ENCODE measurements around the gene SH3PXD2A. TPM values are rescaled to one million over a fixed set of nuclear protein-coding genes. Genes with fewer than 3 reads are reported as not detected.

The SH3PXD2A gene, protein sequence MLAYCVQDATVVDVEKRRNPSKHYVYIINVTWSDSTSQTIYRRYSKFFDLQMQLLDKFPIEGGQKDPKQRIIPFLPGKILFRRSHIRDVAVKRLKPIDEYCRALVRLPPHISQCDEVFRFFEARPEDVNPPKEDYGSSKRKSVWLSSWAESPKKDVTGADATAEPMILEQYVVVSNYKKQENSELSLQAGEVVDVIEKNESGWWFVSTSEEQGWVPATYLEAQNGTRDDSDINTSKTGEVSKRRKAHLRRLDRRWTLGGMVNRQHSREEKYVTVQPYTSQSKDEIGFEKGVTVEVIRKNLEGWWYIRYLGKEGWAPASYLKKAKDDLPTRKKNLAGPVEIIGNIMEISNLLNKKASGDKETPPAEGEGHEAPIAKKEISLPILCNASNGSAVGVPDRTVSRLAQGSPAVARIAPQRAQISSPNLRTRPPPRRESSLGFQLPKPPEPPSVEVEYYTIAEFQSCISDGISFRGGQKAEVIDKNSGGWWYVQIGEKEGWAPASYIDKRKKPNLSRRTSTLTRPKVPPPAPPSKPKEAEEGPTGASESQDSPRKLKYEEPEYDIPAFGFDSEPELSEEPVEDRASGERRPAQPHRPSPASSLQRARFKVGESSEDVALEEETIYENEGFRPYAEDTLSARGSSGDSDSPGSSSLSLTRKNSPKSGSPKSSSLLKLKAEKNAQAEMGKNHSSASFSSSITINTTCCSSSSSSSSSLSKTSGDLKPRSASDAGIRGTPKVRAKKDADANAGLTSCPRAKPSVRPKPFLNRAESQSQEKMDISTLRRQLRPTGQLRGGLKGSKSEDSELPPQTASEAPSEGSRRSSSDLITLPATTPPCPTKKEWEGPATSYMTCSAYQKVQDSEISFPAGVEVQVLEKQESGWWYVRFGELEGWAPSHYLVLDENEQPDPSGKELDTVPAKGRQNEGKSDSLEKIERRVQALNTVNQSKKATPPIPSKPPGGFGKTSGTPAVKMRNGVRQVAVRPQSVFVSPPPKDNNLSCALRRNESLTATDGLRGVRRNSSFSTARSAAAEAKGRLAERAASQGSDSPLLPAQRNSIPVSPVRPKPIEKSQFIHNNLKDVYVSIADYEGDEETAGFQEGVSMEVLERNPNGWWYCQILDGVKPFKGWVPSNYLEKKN
- 5.3 and 5.6 TPM in 2 replicates for polyA plus RNA-seq (2014; cell fraction: cytosol; rRNA removed)
- polyA plus RNA-seq (2014; cell fraction: nucleus; rRNA removed), result 9.6 and 14.8 TPM in 2 replicates

DNA sequence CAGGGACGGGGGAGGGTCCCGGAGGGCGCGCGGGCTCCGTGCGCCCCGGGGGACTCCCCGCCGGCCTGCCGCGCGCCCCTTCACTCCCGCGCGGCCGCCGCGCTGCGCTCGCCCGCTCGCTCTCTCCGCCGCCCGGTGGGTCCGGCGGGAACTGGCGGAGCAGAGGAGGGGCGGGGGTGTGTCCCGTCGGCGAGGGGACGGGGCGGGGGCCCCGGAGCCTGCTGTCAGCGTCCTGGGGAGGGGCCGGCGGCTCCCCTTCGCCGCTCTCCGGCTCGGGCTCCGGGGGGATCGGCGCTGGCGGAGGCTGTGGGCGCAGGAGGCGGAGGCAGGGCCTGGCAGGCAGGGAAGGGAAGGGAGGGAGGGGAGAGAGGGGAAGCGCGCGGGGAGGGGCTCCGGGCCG, at the start of gene SH3PXD2A:
Gene SH3PXD2A (minus strand): TSS at position 153 of the 400 bp plus-strand sequence. CDS start 310 bp downstream, outside the sequence.
- DNase-seq (ENCODE audit: low spot score), result peak; percentile 73

DNA sequence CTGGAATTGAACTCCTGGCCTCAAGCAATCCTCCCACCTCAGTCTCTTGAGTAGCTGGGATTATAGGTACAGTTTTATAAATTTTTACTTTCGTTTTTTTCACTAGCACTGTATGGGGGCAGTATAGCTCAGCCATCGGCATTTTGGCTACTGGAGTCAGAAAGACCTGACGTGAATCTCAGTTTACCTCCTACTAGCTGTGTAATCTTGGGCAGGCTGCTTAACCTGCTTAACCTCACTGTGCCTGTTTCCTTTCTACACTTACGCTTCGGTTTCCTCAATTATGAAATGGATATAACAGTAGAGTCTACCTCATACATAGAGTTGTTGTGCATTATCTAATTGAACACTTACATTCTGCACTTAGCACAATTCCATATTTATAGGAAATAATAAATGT, 45.9 kb upstream of the SH3PXD2A start:
- DNase-seq (ENCODE audit: low spot score), result no peak

DNA sequence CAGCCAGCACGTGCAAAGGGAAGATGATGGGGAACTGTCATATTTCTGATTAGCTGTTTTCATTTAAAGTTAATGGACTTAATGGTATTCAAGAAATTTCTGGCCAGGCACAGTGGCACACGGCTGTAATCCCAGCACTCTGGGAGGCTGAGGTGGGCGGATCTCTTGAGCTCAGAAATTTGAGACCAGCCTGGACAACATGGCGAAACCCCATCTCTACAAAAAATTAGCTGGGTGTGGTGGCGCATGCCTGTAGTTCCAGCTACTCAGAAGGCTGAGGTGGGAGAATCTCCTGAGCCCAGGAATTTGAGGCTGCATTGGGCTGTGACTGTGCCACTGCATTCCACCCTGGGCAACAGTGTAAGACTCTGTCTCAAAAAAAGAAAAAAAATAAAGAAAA, 43.9 kb upstream of the SH3PXD2A start:
- DNase-seq (ENCODE audit: low spot score), result no peak

DNA sequence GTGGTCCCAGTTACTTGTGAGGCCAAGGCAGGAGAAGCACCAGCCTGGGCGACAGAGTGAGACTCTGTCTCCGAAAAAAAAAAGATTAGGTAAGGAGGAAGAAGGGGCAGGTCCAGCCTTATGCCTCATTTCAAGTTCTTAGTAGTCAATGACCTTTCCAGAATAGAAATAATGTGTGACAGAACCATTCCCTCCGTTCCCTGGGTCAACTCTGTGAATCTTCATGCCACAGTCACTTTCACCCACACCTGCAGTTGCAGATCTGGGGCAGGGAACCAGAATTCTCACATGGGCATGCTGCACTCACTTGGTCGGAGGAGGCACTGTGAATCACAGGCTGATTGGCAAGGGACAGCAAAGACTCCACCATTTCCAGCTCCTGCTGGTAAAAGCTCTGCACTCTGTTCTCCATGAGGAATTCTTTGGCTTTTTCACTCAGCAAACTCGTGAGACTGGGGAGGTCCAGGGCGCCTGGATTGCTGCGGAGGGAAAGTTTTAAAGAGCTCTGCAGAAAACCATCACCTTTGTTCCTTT, 41.9 kb upstream of the SH3PXD2A start:
- no peak for DNase-seq (ENCODE audit: low spot score)

DNA sequence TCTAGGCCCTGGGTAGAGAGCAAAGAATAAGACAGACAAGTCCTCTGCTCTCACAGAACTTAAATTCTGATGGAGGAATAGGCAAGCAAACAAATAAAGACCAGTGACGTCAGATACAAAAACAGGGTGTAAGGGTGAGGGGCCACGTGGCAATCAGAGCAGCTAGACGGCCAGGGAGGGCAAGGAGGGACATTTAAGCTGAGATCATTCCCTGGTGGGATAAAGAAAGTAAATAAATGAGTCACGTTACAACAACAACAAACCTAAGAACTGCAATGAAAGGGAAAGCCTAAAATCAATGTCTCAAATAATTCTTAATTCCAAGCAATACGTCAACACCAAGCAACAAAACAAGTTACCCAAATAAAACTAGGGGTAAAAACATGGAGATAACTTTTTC, 40.8 kb upstream of the SH3PXD2A start:
- DNase-seq (ENCODE audit: low spot score), result no peak

DNA sequence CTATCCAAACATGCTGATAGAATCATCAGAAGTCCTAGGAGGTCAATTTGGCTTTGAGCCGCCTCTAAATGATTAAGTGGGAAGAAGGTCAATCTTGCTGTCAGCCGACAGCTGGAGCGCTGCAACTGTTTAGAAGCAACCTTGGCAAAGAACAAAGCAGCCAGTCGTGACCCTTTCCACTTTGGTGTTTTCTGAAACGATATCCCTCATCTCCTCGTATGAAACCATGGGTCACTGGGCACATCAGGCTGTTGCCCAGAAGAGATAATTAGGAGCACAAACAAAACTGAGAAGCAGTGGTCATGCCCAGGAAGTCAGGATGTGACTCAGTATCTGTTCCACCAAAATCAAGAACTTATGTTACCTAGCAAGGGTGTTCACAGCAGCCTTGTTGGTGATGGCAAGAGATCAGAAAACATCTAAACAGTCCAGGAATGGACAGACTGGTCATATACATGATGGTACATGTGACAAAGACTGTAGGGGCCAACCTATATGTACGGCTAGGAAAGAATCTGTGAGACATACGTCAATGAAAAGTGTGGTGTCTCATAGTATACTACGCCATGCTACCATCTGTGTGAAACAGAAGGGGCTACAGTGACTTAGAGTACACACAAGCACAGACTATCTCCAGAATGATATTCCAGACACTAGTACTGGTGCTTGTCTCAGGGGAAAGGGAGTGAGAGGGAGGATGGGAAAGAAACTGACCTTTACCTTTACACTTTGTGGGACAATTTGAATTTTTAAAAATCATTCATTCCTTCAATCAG, 40.2 kb upstream of the SH3PXD2A start:
- no peak for DNase-seq (ENCODE audit: low spot score)

DNA sequence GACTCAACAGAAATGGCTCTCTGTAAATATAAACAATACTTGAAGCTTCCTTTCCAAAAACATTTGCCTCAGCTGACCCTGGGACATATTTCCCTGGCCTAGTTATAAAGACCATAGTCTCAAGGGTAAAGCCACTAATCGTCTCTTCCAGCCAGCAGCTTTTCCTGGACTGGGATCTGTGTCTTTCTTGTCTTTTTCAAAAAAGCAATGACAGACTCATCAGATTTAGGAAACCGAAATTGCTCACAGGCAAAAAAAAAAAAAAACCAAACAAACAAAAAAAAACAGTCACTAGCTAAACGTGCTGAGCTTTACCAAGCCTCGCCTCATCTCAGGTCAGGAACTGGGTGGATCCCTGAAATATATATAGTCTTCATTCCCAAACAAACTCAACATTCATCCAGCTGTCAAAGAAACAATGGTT, 39.1 kb upstream of the SH3PXD2A start:
- no peak for DNase-seq (ENCODE audit: low spot score)

DNA sequence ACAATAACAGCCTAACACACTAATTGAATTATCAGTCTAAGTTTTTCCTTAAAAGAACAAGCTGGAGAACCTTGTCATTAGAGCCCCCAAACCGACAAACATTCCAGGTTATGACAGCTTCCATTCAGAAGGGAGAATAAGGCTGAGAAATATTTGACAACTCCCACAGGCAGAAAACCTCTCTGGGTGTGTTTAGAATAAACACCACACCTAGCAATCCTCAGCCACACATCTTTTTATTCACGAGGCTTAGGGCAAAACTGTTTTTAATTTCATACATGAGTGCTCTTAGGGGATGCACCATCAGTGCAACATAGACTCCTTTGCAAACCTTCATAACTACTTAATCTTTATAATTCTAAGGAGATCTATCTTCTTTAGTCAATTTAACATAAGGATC, 38.4 kb upstream of the SH3PXD2A start:
- DNase-seq (ENCODE audit: low spot score), result no peak

DNA sequence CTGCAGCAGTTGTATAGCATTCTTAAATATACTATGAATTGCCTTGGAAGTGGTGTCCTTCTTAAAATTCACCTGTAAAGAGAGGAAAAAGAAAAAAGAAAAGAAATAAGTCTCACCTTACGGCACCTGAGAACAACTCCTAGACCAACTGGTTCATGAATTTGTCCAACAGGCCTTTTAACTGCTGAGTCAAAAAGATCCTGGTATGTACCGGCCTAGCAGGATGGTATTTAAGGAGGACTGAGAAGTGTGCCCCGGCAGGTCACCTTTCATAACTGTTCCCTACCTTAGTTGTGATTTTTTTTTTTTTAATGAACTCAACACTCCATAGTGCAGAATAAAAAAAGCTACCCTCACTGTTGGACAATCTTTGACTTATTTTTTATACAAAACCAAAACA, 36.8 kb upstream of the SH3PXD2A start:
- DNase-seq (ENCODE audit: low spot score), result no peak

DNA sequence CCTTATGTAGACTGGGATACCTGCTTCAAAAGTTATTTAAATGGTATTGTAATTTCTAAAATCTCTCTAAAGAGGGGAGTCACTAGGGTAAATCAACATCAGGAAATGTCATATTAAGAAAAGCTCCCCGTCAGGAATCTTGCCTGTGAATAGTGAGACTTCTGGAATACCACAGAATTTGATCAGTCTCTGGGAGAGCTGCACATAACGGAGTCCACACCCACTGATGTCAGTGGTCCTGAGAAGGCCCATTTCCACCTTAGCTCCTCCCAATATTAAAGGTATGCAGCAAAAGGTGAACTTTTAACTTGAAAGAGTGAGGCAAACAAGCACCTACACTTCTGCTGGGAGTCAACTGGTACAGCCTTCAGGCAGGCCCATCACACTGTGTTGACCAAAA, 35.3 kb upstream of the SH3PXD2A start:
- no peak for DNase-seq (ENCODE audit: low spot score)

DNA sequence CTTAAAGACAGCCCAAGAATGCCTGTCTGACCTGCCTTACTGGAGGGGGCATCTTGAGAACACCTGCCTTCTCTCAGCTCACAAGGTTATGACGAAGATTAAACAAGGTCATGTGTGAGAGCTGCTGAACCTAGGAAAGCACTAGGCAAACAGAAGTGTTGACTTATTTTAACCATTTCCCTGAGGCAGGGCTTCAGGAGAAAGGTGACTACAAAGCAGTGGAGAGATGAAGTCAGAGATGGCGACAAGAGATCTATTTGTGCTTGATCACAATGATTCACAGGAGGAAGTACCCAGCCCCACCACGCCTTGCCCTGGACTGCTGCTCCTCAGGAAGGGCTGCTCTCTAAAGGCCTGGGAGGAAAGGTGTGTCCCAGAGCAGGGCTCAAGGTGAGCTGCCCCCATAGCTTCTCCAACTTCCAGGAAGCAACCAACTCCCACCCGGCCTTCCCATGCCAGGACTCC, 34.9 kb upstream of the SH3PXD2A start:
- no peak for DNase-seq (ENCODE audit: low spot score)

DNA sequence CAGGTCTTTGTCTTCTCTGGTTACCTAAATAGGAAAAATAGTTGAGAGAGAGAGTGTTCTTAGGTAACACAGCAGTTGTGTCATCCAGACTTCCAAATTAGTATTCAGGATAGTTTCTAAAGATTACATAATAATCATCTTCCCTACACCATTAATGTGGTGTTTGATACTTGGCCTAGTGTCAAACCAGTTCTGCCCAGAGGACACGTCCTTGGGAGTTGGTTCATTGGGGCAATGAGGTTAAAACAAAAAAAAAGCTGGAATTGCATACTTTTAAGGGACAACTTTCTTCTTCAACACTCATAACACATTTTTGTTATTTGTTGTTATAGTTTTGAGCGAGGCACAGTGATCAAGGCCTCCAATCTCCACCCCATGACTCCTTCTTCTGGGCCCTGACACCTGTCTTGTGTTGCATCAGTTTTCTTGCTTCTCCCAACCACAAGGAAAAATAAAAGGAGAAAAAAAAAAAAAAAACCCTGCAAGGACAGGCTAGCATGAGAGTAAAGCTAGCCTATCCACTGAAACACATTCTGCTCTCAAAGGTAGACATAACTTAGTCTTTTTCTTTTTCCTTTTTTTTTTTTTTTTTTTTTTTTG, 33.8 kb upstream of the SH3PXD2A start:
- DNase-seq (ENCODE audit: low spot score), result no peak

DNA sequence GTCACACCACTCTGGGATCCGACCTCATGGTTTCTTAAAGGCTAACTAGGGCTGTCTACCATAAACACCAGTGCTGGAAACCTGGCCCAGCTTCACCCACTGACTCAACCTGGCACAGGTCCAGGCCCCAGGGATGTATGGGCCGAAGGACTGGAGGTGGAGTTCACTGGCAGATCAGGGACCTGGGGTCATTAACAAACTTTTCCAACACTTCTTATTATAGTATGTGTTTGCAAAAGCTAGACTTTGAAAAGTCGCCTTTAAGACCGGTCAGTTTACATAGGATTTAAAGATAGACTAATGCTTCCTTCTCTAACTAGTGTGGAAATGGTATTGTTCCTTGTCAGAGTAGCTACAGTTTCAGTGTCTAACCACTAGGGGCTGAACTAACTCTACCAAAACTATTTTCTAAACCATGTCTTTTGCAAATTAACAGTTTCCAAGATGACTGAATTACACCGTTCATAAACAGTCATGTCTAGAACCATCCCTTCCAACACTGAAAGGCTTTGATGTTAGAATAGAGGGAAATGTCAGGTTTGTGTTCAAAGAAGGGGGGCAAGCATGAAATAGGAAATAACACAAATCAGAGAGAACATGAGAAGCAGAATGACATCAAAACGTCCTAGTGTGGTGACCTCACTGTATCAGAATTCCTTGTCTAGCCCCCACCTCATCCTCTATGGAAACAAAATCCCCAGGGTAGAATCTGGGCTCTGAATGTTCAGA, 32.9 kb upstream of the SH3PXD2A start:
- peak; percentile 34 for DNase-seq (ENCODE audit: low spot score)

DNA sequence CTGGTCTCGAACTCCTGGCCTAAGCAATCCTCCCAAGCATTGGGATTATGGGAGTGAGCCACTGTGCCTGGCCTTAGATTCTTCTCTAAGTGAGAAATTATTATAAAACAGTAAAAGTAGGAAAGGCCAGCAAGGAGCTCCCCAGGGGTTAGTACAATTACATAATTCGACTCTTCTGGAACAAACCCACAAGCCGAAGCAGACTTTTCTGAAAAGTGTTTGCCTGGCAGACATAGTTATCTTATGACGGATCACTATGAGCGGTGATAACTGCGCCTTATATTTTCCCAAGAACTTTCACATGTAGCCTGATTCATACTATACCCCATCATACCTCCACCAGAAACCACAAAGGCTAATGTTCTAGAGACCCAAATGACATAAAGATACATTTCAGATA, 30.2 kb upstream of the SH3PXD2A start:
- DNase-seq (ENCODE audit: low spot score), result no peak

DNA sequence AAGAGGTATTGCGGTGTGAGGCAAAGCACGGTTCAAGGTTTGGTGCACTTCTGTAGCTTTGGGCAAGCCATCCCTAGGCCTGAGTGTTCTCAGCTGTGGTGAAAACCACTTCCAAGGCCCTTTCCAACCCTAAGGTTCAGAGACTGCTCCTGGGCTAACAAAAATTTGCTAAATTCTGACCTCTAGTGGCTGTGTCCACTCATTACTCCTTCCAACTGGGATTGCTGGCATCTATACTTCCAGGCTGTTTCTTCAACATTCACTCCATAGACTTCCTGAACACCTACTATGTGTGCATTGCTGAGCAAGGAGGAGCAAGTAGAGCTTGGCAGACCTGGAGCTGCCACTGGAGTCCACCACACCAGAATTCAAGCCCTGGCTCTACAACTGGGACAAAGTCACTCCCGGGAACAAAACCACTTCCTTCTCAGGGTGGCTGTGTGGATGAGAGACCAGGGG, 29.3 kb upstream of the SH3PXD2A start:
- DNase-seq (ENCODE audit: low spot score), result peak; percentile 70

DNA sequence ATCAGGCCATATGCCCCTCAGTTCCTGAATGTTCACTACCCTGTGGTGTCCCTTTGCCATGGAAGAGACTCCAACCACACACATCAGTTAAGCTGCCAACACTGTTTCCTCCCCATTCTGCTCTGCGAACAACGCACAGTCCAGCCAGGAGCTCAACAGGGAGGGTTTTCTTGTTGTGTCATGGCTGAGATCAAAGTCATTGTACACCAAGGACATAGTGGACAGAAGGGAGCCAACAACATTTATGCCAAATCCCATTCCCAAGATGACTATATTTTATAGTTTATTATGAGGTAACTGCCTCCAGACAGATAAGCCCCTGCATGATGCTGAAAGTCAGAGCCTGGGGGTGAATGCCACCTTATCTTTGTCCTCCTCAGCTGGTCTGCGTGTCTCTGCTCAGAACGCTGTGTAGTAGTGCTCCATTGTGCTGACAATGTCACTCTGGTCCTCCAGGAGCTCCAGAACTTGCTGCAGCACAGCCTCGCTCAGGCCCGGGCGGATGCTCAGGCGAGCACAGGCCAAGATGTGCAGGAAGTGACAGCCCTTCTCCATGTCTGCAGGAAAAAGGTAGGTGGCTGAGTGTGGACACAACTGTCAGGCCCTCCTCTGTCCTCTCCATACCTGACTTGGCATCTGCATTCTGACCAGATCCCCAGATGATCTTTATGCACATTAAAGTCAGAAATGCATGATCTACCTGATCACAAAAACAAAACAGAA, 27.1 kb upstream of the SH3PXD2A start:
- DNase-seq (ENCODE audit: low spot score), result no peak

DNA sequence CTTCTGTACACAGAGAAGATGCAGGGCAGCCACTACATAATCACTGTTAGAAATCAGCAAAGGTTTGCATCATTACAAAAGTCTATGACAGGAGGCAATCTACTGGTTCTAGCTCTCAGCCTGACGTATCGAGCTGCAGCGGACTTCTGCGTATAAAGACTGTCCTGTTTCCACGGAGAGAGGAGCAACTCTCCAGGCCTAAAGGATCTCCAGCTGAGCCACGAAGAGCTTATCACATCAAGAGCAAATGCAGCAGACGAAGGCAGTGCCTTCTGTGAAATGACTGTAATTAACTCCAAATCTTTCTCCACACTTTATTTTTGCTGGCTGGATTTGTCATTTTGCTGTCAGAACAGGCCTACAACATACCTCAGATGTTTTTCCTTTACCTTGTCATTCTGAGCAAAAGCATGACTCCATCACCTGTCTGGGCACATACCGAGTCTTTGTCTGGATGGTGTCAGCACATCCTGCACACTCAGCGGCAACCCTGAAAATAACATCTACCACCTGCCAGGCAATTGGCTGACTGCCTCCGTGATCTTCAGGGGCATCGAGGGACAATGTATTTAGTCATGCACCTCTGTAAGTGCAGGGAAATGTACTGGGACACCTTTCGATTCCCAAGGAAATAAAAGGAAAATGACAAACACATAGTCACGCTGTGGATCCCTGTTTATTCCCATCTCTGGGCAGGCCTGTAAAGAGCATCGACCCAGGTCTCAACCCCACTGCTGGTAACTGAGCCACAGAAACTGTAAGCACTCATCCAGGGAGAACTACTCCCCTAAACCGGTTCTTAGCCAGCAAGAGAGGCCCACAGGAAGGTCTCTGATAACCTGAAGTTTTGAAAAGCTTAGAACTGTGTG, 26.3 kb upstream of the SH3PXD2A start:
- DNase-seq (ENCODE audit: low spot score), result peak; percentile 72

DNA sequence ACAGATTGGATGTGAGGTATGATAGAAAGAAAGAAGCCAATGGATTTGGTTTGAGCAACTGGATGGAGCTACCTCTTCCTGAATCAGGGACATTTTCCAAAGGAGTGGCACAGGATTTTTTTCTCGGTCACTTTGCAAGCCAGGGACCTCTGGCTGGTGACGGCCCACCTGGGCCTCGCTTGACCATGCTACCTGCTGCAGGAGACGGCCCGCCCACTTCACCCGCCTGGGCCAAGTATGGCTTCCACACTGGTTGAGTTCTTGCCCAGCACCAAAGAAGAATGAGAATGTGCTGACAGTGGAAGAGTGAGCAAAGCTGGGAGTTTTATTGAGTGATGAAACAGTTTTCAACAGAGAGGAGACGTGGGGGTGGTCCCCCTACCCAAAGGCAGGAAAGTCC, 24.5 kb upstream of the SH3PXD2A start:
- DNase-seq (ENCODE audit: low spot score), result no peak
